AG04450 (cell line): Measurements from ENCODE around the gene NDUFB2. TPM values are rescaled to one million over a fixed set of nuclear protein-coding genes. Genes with fewer than 3 reads are reported as not detected.

Experiments
- CTCF ChIA-PET: fragments of 300-600, 350-600 bp; formaldehyde crosslinking; extraction: SDS; loops from one replicate; lab custom pipeline; 2022; ENCODE audit warnings: antibody characterized with exemption, inconsistent platforms; lab: Charles Lee
- POLR2A ChIA-PET: fragments of 350-600 bp; formaldehyde crosslinking; extraction: SDS; loops from one replicate; lab custom pipeline; 2021; ENCODE audit warnings: antibody characterized with exemption, inconsistent platforms; lab: Yijun Ruan, JAX
- DNase-seq: peaks from one replicate; pipeline ENCODE4 v3.0.0-alpha.2; 2011; ENCODE audit warnings: low read depth, low spot score
- H3K27ac ChIP-seq: one replicate; pipeline ENCODE4 v1.5.1; 2012; ENCODE audit warnings: low read depth, low read length, control low read depth
- H3K27me3 ChIP-seq: one replicate; pipeline ENCODE4 v1.6.0; 2012; ENCODE audit warnings: low read length; ENCODE audit not compliant: control insufficient read depth, insufficient read depth
- H3K4me3 ChIP-seq: 2 replicates; pipeline ENCODE4 v1.5.1; 2011; ENCODE audit warnings: mild to moderate bottlenecking, low read depth, low read length, control low read depth
- H3K9me3 ChIP-seq: 2 replicates; pipeline ENCODE4 v1.5.1; 2012; ENCODE audit warnings: low read length; ENCODE audit not compliant: control insufficient read depth, insufficient read depth
- CTCF ChIP-seq: IDR thresholded peaks from 2 replicates; pipeline ENCODE4 v1.5.1; 2011; ENCODE audit warnings: low read depth, low read length, control low read depth, inconsistent platforms
- polyA plus RNA-seq: library from polyadenylated mRNA; depleted of rRNA; stranded (reverse); fragments of >200 nt; gene quantifications from 2 replicates; pipeline ENCODE4 v1.2.3, GENCODE V29; 2011; rRNA removed

NDUFB2 gene
- polyA plus RNA-seq, 1 experiment = 218 TPM

- no peak for DNase-seq
- no peak for TF ChIP-seq CTCF
- CTCF ChIA-PET = interaction anchor here (0.6 kb wide), 2 partner anchors 16 to 26 kb away, joined by 3 to 5 read pairs; no protein-coding TSS in a partner anchor
- POLR2A ChIA-PET = no interaction called here
- Histone ChIP-seq H3K9me3 (no peaks in the 10 kb centered on the region), H3K27me3 (no peaks in the 10 kb centered on the region), H3K27ac (no peak overlapping the region), H3K4me3 (no peak overlapping the region)
Observed at GRCh38 chr7:140752533-140752932, 56.0 kb downstream of the NDUFB2 start.

- Histone ChIP-seq H3K4me3 (no peak overlapping the region), H3K27me3 (no peaks in the 10 kb centered on the region), H3K27ac (no peak overlapping the region), H3K9me3 (no peaks in the 10 kb centered on the region)
- CTCF ChIA-PET = no interaction called here
- POLR2A ChIA-PET = no interaction called here
- no peak for TF ChIP-seq CTCF
- no peak for DNase-seq
Observed at GRCh38 chr7:140754506-140754905, 58.0 kb downstream of the NDUFB2 start.

Other genes with a start within 250 kb of the NDUFB2 start
- gene MKRN1, start 217.2 kb upstream of the NDUFB2 start, polyA plus RNA-seq = 63.7 and 71.6 TPM in 2 replicates
- gene DENND2A, start 55.9 kb upstream of the NDUFB2 start, polyA plus RNA-seq = 40.8 and 45.8 TPM in 2 replicates
- gene ADCK2, start 23.8 kb upstream of the NDUFB2 start, polyA plus RNA-seq = 7.0 and 8.2 TPM in 2 replicates
- gene BRAF, start 228.2 kb downstream of the NDUFB2 start, polyA plus RNA-seq = 15.0 and 19.3 TPM in 2 replicates